ENCODE data around the gene ZNF529.

- TF ChIP-seq CTCF (IDR thresholded peaks at IDR 0.05; ENCODE audit: low read depth, low read length) (no peak), EZH2phosphoT487 (IDR thresholded peaks at IDR 0.05; ENCODE audit: low read depth) (no peak)
Measured at GRCh38 chr19:36528194-36528920, 44.7 kb downstream of the ZNF529 start, which contains the start of gene ZNF260.
